ENCODE measurements around the gene TMEM120B. TPM values are rescaled to one million over a fixed set of nuclear protein-coding genes. Genes with fewer than 3 reads are reported as not detected.

The TMEM120B gene
- total RNA-seq, 2 experiments from 2014 or later, result 12.4 to 21.5 TPM

- POLR2A ChIA-PET, result no interaction called here
- CTCF ChIA-PET (ENCODE audit: unreplicated experiment), result no interaction called here
- intact Hi-C loops (cut with micrococcal nuclease; ENCODE audit: unreplicated experiment), result no loop called here
- Histone ChIP-seq H3K9me2 (ENCODE audit: insufficient read depth, low read length) (no peaks in the 10 kb centered on the region), H4K20me1 (ENCODE audit: insufficient read depth, low read length) (no peaks in the 10 kb centered on the region), H2AFZ (ENCODE audit: low read length) (no peak overlapping the region), H3K27ac (ENCODE audit: low read depth, low read length, poor library complexity, severe bottlenecking) (no peak overlapping the region), H3K4me1 (ENCODE audit: insufficient read depth, low read length, poor library complexity, severe bottlenecking) (no peaks in the 10 kb centered on the region), H3K36me3 (ENCODE audit: insufficient read depth, low read length) (peaks cover 40% of the 10 kb centered on the region), H3K4me2 (ENCODE audit: low read length) (no peak overlapping the region), H3K4me3 (ENCODE audit: low read depth, low read length, poor library complexity, severe bottlenecking) (no peak overlapping the region), H3K79me2 (ENCODE audit: insufficient read depth, low read depth, low read length) (no peaks in the 10 kb centered on the region), H3K9me3 (ENCODE audit: low read length) (no peaks in the 10 kb centered on the region)
- TF ChIP-seq CTCF (conservative IDR thresholded peaks at IDR 0.05; ENCODE audit: low read length) (no peak), EZH2phosphoT487 (IDR thresholded peaks at IDR 0.05; ENCODE audit: borderline replicate concordance, low read depth, low read length) (no peak)
- DNase-seq (ENCODE audit: low spot score), result no peak
- BruUV-seq (replicated peaks), result no TSS peak
These were observed 36.2 kb downstream of the TMEM120B start for GRCh38 chr12:121748571-121749265.

- no peak overlapping the region for H3K27ac ChIP-seq (ENCODE audit: low read depth, low read length, poor library complexity, severe bottlenecking)
- CTCF ChIA-PET (ENCODE audit: unreplicated experiment), result no interaction called here
- H3K4me2 ChIP-seq (ENCODE audit: low read length), result no peak overlapping the region
- no peak overlapping the region for H2AFZ ChIP-seq (ENCODE audit: low read length)
- no peaks in the 10 kb centered on the region for H3K79me2 ChIP-seq (ENCODE audit: insufficient read depth, low read depth, low read length)
- peaks cover 37% of the 10 kb centered on the region for H3K36me3 ChIP-seq (ENCODE audit: insufficient read depth, low read length)
- no peak for DNase-seq (ENCODE audit: low spot score)
- H4K20me1 ChIP-seq (ENCODE audit: insufficient read depth, low read length), result no peaks in the 10 kb centered on the region
- intact Hi-C loops (cut with micrococcal nuclease; ENCODE audit: unreplicated experiment), result no loop called here
- no peak overlapping the region for H3K4me3 ChIP-seq (ENCODE audit: low read depth, low read length, poor library complexity, severe bottlenecking)
- H3K9me3 ChIP-seq (ENCODE audit: low read length), result no peaks in the 10 kb centered on the region
- BruUV-seq (replicated peaks), result no TSS peak
- no peaks in the 10 kb centered on the region for H3K4me1 ChIP-seq (ENCODE audit: insufficient read depth, low read length, poor library complexity, severe bottlenecking)
- POLR2A ChIA-PET, result no interaction called here
- no peaks in the 10 kb centered on the region for H3K9me2 ChIP-seq (ENCODE audit: insufficient read depth, low read length)
- TF ChIP-seq EZH2phosphoT487 (IDR thresholded peaks at IDR 0.05; ENCODE audit: borderline replicate concordance, low read depth, low read length) (no peak), CTCF (conservative IDR thresholded peaks at IDR 0.05; ENCODE audit: low read length) (no peak)
These were observed 36.7 kb downstream of the TMEM120B start for GRCh38 chr12:121749267-121749666.

GRCh38 chr12:121750507-121750955, 38.0 kb downstream of the TMEM120B start:
- H3K36me3 ChIP-seq (ENCODE audit: insufficient read depth, low read length), result peaks cover 28% of the 10 kb centered on the region
- H3K27ac ChIP-seq (ENCODE audit: low read depth, low read length, poor library complexity, severe bottlenecking), result no peak overlapping the region
- no peak for DNase-seq (ENCODE audit: low spot score)
- H4K20me1 ChIP-seq (ENCODE audit: insufficient read depth, low read length), result no peaks in the 10 kb centered on the region
- intact Hi-C loops (cut with micrococcal nuclease; ENCODE audit: unreplicated experiment), result no loop called here
- no peaks in the 10 kb centered on the region for H3K9me3 ChIP-seq (ENCODE audit: low read length)
- TF ChIP-seq EZH2phosphoT487 (IDR thresholded peaks at IDR 0.05; ENCODE audit: borderline replicate concordance, low read depth, low read length) (no peak), CTCF (conservative IDR thresholded peaks at IDR 0.05; ENCODE audit: low read length) (no peak)
- H3K4me3 ChIP-seq (ENCODE audit: low read depth, low read length, poor library complexity, severe bottlenecking), result no peak overlapping the region
- no peaks in the 10 kb centered on the region for H3K79me2 ChIP-seq (ENCODE audit: insufficient read depth, low read depth, low read length)
- H3K4me2 ChIP-seq (ENCODE audit: low read length), result no peak overlapping the region
- H3K4me1 ChIP-seq (ENCODE audit: insufficient read depth, low read length, poor library complexity, severe bottlenecking), result no peaks in the 10 kb centered on the region
- no TSS peak for BruUV-seq (replicated peaks)
- POLR2A ChIA-PET, result interaction anchor here (0.6 kb wide), 1 partner anchor 1433 kb away, joined by 5 read pairs; no protein-coding TSS in a partner anchor
- H3K9me2 ChIP-seq (ENCODE audit: insufficient read depth, low read length), result no peaks in the 10 kb centered on the region
- H2AFZ ChIP-seq (ENCODE audit: low read length), result no peak overlapping the region
- CTCF ChIA-PET (ENCODE audit: unreplicated experiment), result no interaction called here

Data from OCI-LY7 (cell line).